AG09319 (cell line): ENCODE measurements around the gene TICAM1.
A peak's percentile ranks its signal among the peaks of the same experiment; 100 is the strongest.

Experiments used
- DNase-seq: peaks from one replicate; pipeline ENCODE4 v3.0.0-alpha.2; 2010; ENCODE audit warnings: low read depth; ENCODE audit errors: extremely low read depth
- TF ChIP-seq, protein P1 (sequence below): IDR thresholded peaks from 2 replicates; pipeline ENCODE4 v1.5.1; 2011; ENCODE audit warnings: low read depth, mild to moderate bottlenecking, inconsistent platforms, low read length, moderate library complexity

The TICAM1 gene

DNA sequence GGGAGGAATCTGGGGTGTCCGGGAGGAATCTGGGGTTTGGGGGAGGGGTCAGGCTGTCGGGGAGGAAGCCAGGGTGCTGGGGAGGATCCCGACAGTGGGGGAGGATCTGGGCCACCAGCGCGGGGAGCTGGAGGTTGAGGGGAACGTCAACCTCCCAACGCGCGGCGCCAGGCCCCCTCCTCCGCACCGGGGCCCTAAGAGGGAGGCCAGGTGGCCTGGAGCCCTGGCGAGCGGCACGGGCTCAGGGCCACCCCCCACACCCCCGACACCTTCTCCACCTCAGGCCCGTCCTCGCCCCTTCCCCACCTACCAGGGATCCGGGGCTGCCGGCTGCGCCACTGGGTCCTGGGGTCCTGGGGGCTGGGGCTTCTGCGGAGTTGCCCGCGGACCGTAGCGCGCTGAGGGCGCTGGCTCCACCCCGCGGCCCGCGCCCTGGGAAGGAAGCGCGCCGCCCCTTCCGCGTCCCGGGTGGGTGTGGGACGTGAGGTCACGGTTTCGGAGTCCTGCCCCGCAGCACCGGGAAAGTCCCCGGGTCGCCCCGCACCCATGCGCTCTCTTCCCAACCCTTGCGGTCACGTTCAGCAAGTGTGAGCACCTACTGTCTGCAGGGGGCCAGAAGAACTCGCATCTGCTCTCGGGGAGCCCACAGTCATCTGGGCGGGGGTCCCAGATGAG lies at the start of gene TICAM1:
Gene TICAM1 (minus strand): TSS at position 409 of the 675 bp plus-strand sequence. CDS start 13,335 bp downstream, outside the sequence.
- TF ChIP-seq, protein P1, sequence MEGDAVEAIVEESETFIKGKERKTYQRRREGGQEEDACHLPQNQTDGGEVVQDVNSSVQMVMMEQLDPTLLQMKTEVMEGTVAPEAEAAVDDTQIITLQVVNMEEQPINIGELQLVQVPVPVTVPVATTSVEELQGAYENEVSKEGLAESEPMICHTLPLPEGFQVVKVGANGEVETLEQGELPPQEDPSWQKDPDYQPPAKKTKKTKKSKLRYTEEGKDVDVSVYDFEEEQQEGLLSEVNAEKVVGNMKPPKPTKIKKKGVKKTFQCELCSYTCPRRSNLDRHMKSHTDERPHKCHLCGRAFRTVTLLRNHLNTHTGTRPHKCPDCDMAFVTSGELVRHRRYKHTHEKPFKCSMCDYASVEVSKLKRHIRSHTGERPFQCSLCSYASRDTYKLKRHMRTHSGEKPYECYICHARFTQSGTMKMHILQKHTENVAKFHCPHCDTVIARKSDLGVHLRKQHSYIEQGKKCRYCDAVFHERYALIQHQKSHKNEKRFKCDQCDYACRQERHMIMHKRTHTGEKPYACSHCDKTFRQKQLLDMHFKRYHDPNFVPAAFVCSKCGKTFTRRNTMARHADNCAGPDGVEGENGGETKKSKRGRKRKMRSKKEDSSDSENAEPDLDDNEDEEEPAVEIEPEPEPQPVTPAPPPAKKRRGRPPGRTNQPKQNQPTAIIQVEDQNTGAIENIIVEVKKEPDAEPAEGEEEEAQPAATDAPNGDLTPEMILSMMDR: no peak
- DNase-seq: no peak

DNA sequence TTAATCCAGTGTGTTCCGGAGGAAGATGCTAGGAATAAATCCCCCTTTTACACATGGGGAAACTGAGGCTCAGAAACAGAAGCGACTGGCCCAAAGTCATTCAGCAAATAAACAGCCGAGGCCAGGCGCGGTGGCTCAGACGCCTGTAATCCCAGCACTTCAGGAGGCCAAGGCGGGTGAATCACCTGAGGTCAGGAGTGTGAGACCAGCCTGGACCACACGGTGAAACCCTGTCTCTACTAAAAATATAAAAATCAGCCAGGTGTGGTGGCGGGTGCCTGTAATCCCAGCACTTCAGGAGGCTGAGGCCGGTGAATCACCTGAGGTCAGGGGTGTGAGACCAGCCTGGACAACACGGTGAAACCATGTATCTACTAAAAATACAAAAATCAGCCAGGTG lies 47.5 kb upstream of the TICAM1 start:
- TF ChIP-seq, protein P1: no peak
- no peak for DNase-seq

DNA sequence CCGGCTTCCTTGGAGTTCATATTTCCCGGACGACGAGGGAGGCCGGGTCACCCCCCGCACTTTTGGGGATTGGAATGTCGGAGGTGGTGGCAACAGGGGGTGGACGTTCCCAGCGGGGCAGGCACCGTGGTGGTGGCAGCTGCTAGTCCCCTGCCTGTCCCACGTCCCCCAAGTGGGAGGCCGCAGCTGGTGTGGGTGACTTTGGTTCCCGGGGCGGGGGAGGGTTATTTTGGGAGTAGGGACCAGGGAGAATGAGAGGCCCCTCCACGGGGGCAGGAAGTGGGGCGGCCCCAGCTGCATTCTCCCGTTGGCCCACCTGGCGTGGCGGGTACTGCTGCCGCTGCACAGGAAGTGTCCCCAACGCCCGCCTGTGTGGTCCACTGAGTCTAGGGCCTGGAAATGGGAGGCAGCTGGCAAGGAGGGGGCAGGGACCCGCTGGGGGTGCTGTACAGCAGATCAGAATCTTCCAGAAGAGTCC lies 47.0 kb upstream of the TICAM1 start:
- TF ChIP-seq, protein P1: no peak
- no peak for DNase-seq

DNA sequence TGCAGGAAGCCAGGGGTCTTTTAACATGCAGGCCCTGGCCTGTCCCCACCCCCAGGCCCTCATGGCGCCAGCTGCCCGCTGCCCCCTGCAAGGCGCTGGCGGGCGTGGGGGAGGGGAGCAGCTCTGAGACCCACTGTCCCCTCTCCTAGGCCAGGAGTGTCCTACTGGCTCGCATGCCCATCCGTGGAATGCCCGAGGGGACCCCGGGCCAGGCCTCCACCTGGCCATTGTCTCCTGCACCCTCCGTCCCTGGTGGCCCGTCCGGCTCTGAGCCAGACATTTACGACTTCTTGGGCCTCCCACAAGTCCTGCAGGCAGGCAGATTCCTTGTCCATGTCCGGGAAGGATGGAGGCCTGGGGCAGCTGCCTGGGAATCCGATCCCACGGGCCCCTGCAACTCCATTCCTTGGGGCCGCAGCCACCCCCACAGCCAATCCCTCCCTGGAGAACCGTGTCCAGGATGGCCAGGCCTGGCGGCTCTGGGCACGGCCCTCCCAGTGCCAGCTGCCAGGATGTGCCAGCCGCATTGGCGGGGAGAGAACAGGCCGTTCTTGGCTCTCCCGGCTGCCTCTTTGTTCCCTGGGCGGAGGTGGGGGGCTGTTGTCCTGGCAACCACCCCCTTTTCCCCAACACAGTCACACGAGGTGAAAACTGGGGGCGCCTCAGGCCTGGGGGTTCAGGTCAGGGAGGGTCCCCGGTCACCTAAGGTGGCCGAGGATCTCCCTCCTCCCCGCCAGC lies 46.4 kb upstream of the TICAM1 start:
- TF ChIP-seq, protein P1: no peak
- DNase-seq: no peak

DNA sequence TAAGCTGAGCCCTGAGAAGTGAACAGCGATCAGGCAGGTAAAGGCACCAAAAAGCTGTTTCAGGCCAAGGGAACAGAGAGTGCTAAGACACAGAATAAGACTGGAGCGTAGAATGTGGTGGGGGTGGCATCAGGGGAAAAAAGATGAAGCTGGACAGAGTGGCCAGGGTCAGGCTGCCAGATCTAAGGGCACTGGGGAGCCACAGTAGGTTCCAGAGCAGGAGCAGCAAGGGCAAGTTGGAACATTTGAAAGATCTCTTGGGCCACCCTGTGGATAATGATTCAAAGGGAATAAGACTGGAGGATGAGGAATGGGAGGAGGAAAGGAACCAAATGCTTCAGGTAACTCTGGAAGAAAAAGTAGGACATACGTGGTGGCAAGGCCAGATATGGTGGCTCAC lies 42.4 kb upstream of the TICAM1 start:
- DNase-seq: no peak
- TF ChIP-seq, protein P1: no peak

DNA sequence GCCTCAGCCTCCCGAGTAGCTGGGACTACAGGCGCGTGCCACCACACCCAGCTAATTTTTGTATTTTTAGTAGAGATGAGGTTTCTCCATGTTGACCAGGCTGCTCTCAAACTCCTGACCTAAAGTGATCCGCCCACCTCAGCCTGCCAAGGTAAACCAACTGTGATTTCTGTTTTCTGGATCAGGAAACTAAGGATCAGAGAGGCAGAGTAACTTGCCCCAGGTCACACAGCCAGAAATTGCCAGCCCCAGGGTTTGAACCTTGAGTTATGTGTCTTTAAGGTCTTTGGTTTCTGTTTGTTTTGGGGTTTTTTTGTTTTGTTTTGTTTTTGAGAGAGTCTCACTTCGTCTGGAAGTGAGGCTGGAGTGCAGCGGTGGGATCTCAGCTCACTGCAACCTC lies 40.2 kb upstream of the TICAM1 start:
- TF ChIP-seq, protein P1: no peak
- no peak for DNase-seq

DNA sequence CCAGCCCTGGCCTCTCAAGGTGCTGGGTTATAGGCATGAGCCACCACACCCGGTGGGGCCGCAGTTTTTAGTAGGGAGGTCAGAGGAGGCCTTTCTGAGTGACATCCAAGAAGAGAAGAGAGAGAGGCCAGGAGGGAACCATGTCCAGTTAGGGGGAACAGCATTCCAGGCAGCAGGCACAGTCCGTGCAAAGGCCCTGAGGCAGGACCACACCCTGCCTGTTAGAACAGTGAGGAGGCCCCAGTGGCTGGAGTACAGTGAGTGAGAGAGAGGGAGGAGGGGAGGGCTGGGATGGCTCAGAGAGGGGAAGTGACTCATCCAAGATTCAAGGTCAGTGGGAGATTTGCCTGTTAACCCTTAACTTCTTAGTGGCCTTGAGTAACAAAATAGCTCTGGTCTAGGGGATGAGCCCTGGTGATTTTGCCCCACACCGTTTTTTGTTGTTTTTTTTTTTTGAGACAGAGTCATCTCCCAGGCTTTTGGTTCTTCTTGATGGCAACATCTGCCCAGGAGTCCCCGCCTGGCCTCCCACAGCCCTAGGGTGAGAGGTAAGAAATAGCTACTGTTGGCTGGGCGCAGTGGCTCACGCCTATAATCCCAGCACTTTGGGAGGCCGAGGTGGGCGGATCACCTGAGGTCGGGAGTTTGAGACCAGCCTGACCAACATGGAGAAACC lies 38.7 kb upstream of the TICAM1 start:
- peak; percentile 79 for DNase-seq
- TF ChIP-seq, protein P1: no peak
